HG03565 (cell line): ENCODE measurements around the gene SLC6A6.

Experiments
- ATAC-seq: cut with Tn5 transposase; IDR thresholded peaks from one replicate; pipeline ENCODE4 v1.9.1; 2021; ENCODE audit warnings: mild to moderate bottlenecking, moderate library complexity; ENCODE audit not compliant: unreplicated experiment

The SLC6A6 gene

DNA sequence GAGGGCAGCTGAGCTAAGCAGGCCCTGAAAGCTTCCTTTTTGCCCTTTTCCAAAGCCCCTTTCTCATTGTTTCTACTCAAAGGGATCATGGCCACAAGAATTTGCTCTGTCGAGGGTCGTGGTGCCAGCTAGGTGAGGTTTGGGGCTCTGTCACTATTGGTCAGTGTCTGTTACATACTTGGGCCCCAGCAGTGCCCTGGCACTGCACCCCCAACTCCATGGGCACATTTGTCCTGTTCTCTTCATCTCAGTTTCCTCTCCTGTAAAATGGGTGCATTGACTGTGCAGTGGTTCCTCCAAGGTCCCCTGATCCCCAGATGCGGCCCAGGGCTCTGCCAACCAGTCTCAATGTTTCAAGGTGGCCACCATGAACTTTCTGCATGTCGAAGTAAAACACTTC lies 62.1 kb downstream of the SLC6A6 start:
- ATAC-seq = no peak

DNA sequence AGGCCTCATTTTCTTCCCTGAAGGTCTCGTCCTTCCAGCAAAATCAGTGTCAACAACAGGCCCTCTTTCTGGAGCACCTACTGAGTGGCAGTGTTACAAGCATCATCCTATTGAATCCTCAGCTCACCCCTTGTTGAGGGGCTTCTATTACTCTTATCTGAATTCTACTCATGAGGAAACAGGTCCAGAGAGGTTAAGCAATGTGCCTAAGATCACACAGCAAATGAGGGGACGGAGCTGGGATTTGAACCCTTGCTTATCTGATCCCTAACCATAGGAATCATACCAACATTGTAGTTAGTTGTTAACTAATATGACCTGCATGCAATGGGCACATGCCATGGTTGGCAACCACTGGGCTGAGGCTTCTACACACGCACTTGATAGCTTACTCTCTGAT lies 63.0 kb downstream of the SLC6A6 start:
- no peak for ATAC-seq

DNA sequence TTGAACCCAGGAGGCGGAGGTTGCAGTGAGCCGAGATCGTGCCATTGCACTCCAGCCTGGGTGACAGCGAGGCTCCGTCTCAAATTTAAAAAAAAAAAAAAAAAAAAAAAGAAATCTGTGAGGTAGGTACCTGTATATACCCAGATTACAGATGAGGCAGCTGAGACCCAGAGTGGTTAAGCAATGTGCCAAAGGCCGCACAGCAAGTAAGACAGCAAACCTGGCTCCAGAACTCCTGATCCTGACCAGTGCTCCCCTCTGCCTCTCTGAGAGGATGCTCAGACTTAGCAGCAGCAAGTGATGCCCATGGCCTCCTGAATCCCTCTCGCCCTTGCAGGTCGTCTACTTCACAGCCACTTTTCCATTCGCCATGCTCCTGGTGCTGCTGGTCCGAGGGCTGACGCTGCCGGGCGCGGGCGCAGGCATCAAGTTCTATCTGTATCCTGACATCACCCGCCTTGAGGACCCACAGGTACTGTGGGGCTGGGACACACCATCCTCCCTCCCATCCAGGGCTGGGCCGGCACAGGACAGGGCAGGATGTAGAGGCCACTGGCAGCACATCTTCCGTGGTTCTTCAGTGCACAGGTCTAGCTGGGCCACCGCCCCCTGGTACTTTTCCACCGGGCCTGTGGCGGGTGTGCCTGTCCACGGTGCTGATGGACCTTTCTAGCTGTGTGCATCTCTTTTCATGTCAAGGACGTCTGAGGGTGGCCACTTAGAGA lies 63.9 kb downstream of the SLC6A6 start:
- no peak for ATAC-seq

DNA sequence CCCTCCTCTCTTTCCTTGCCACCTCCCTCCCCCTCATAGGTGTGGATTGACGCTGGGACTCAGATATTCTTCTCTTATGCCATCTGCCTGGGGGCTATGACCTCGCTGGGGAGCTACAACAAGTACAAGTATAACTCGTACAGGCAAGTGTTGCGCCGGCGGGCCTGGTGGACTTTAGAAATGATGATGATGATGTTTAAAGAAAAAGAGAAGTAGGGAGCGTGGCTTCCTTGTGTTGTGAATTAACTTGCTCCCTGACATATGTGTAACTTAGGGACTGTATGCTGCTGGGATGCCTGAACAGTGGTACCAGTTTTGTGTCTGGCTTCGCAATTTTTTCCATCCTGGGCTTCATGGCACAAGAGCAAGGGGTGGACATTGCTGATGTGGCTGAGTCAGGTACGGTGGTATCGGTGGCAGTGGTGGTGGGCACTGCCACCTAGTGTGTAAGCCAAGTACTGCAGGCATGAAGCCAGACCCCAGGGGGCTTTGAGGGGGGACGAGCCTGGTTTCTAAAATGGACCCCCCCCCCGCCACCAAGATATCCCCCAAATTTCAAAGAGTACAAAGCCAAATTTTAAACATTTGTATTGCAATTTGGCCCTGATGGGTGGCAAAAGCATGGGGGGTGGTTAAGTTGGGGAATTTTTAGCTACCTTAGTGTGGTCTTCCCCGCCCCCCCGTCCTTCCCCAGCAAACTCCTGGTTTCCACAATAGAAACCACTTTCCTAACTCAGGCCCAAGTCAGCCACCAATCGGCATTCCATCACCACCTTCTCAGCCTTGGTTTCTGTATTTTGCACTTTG lies 65.6 kb downstream of the SLC6A6 start:
- no peak for ATAC-seq

DNA sequence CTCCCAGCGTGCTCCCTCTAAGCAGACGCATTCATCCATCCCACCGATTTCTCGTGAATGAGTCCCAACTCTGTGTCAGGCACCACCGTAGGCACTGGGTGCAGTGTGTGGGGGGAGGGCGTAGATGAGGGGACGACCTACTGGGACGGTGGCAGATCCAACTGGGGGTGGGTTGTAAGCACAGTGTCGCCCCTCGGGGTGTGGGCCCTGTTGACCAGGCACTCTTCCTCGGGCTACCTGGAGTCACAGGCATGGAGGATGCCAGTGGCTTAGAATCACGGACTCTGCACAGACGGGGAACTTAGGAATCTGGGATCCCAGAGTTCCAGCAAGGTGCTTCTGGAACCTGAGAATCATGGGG lies 66.2 kb downstream of the SLC6A6 start:
- no peak for ATAC-seq

DNA sequence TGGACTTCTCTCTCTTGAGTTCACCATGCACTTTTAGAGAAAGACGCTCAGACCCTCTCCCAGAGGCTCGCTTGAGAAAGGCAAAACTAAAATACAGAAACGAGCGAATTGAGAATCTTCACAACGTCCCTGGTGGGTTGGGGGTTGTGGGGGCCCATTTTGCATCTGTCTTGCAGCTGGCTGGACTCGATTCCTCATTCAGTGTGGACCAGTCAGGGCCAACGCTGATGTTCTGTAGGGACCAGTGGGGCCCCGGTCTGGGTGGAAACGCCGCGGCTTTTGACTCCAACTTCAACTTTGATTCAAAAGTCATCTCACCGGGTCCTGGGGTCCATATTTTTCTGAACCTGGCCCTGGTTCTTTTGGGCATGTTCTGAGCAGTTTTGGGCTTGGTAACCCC lies 68.1 kb downstream of the SLC6A6 start:
- no peak for ATAC-seq

DNA sequence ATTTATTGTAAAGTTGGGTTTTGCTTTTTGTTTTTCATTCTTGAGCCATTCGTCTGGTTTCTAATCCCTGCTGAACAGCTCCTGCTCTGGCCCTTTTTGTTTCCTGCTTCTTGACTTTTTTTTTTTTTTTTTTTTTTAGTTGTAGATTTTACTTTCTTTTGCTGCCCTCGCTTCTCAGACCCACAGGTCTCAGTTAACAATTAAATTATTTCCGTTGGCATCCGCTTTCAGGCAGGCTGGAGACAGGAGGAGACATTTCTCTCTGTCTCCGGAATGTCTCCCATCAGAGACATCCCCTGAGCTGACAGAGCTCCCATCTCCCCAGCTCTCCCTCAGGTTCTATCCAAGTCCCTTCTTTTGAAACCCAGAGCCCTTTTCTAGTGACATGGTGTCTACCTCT lies 68.6 kb downstream of the SLC6A6 start:
- ATAC-seq = no peak

DNA sequence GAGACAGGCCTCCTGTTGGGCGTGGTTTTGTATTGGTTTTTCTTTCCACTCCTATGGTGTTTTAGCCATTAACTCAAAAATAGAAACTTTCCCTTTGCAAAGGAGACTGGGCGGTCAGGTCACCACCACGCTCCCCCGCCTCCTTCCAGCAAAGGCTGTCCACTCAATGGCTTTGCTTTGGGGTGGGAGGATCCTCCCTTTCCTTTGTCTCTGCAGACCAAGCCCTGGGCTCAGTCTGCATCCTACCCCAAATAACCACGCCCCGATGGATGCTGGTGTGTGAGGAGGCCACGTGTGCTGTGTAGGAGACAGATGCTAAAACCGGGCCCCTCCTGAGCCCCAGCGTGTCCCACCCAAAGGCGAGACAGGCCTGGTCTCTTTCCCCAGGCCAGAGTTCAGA lies 69.3 kb downstream of the SLC6A6 start:
- ATAC-seq = no peak

DNA sequence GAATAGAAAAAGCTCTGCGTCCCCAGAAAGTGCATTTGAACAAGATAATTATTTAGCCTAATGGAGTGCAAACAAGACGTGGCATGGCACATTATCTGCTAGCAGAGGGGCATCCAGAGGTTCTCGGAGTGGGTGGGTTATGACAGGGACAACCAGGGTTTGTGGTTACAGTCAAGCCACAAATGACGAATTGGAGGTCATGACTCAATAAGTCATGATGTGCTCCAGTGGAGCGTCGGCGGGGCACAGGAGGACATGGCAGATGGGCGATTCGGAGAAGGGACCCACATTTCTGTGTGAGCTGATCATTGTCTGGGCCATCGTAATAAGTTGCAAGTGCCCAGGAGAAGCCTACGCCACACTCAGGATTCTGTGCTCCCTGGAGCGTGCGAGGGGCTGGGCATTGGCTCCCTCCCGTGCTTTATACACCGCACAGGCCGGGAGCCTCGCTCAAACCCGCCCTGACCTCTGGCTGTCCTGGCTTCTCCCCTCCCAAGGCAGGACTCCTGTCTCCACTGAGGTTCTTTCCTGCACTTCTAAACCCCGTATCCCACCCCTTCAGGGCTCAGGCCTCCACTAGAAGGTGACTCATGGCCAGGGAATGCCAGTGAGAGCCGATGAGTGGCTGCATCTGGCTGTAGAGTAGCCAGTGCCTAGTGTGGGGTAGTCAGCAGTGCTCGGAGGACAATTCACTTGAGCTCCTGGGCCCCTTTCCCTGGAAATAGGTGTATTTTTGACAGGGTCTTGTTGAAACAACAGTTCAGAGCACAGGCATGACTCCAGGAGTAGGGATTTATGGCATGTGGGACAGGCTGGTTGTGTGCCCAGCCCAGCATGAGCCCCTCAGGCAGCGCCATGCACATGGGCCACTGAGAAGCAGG lies 70.3 kb downstream of the SLC6A6 start:
- no peak for ATAC-seq

DNA sequence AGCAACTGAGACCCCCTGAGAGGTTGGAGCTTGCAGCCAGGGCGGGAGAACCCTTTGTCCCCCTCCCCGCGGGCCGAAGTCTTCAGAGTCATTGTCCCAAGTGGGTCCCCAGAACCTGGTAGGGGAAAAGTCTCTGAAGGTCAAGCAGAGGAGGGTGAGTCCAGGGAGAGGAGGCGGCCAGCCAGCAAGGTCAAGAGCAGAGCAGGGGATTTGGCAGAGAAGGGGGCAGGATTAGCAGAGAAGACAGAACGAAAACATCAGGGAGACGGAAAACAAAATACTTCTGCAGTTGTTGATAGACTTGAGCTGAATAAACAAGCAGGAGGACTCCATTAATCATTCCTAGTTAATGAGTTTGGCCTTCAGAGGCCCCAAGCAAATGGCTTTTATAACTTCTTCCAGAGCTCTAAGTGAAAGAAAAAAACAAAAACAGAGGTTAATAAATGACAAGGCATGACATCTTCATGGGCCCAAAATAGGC lies 71.0 kb downstream of the SLC6A6 start:
- ATAC-seq = no peak

DNA sequence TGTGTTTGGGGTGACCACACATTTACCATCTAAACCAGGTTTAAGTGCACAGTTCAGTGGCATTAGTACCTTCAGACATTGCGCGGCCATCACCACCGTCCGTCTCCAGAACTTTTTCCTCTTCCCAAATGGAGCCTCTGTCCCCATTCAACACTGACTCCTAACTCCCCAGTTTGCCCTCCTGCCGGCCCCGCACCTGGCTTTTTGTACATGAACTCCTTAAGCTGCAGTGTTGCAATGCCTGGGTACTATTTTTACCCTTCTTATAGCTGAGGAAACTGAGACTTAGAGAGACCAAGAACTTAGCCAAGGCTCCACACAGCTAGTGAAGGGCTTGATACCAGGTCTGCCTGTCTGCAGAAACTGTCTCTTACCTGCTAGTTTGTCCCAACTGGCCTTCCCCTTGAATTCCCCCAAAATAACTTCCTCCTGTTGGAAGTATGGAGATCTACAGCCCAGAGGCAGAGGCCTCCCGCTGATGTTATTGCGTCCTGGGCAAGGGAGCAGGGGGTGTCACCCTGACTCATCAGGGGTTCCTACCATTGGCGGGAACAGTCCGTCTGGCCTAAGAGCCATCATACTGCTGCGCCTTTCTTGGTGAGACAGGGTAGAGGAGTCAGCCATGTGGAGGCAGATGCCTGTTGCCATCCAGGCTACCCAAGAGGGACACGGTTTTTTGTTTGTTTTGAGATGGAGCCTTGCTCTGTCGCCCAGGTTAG lies 72.1 kb downstream of the SLC6A6 start:
- no peak for ATAC-seq

DNA sequence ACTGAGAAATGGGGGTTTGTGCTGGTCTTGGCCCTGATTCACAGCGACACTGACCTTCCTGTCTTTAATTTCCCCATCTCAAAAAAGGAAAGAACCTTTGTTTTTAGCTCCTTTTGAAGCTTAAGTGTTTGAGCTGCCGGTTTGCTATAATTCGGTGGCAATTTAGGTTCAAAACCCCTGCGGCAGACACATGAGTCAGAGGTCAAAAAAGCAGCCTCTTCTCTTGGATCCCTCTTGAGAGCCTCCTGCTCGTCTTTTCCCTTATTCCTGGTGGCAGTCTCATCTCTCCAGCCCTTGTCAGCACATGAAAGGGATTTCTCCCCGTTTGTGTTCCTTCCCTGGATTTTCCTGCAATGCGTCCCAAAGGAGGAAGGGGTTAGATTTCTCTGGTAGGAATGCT lies 73.2 kb downstream of the SLC6A6 start:
- ATAC-seq = no peak

DNA sequence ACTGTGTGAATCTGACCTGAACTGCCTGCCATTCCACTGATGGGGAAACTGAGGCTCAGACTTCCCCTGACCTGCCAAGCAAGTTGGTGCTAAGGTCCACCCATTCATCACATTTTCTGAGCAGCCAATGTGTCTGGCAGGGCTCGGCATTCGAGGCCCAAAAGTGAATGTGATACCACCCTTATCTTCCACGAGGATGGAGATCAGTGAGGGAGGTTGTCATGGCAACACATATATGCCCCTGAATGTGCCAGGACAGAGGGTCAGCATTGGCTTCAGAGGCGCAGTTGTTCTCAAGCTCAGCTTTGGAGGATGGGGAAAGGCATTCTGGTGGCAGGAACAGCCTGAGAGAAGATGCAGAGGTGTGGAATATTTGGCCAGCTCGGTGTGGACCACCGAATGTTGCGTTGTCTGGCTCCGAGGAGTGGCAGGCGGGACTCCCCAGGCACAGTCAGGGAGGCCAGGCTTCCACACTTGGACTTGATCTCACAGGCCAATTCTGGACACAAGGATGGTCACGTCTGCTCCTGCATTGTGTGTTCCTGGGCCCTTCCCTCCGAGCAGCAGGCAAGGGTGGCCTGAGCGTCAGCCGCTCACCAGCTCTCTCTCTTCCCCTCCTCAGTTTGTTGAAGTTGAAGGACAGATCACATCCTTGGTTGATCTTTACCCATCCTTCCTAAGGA lies 74.3 kb downstream of the SLC6A6 start:
- ATAC-seq = no peak

DNA sequence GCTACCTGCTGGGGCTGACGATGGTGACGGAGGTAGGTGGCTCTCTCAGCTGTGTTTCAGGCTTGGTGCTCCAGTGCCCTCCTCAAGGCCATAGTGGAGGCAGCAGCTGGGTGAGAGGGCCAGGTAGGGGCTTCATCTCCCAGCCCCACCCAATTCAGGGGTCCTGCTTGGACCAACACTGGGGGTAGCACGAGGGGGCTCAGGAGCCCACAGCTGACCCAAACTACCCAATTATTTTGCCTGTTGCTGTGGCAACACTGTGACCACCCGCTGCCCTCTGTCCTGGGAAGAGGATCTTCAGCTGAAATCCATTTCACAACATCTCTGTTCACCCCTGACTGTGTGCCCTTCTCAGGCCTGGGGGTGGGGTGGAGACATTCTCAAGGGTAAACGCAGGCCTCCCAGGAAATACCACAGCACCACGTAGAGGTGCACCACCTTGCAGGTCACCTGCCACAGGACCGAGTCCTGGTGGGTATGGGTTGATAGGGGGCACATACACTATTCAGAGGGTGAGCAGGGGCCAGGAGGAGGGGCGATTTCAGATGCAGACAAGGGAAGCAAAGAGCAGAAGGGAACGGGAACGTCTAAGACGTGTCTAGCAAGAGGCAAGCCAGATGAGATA lies 75.0 kb downstream of the SLC6A6 start:
- no peak for ATAC-seq

DNA sequence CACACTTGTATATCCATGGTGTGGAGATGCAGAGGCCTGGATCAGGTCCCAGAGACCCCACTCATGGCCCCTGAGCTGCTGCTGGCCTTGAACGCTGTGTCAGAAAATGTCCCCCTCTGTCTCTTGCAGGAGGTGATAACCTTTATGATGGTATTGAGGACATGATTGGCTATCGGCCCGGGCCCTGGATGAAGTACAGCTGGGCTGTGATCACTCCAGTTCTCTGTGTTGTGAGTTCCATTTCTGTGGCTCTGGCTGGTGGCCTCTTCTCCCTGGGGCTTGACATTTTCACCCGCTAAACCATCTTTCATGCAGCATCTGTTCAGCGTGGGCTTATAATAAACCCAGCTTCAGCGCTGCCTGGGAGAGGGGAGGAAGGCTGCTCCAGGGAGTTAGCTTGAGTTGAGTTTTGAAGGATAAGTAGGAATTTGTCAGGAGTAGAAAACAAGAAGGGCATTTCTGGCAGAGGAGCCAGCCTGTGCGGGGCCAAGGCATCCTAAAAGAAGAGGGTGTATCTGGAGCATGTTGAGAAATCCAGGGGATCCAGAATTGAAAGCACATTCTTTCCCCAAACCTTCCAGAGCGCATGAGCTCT lies 76.6 kb downstream of the SLC6A6 start:
- ATAC-seq = no peak

DNA sequence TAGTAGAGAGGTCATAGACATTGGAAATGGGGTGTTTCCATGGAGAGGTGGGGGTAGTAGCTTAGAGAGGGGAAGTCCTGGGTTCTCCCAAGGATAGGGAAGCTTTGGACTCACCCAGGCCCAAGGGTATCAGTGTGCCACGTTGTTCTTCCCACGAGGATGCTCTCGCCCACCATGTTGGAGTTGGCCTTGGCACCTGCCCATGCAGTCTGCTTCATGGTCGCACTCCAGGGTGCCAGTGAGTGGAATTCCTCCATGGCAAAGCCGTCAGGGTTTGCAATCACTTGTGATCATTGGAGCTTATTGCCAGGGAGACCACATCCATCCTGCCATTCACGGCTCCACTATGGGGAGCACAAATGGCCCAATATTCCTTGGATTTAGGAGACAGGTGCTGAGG lies 77.2 kb downstream of the SLC6A6 start:
- no peak for ATAC-seq

DNA sequence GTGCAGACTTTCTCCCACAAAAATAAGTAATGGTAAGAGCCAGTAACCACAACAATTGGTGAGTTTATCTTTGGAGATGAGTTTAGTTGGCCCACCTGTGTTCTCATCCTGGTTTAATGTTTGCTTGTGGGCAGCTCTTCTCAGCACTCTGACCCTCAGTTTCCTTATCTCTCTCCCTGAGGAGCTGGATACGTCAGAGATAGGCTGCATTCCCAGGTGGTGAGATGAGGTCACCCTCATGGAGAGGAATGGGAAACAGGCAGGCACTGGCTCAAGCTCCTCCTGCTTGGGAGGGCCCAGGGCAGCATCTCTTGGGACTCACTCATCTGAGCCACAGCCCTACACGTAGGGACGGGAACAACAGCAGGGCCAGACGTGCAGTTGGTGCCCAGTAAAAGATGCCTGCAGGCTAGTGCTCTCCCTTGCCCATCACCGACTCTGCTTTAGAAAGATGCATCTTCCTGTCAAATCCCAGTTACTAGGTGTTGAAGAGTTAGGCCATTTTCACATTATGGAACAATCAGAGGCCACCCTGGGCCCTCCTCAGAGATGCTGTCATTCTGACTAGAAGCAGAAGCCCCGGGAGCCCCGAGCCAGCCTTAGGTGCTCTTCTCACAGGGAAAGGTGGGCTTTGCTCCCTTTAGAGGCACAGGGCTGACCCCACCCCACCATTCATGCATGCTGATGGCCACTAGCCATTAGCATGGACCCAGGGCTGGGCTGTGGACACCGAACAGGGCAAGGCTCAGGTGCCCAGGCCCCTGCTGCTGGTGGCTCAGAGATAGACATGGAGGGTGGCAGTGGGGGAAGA lies 78.0 kb downstream of the SLC6A6 start:
- no peak for ATAC-seq

DNA sequence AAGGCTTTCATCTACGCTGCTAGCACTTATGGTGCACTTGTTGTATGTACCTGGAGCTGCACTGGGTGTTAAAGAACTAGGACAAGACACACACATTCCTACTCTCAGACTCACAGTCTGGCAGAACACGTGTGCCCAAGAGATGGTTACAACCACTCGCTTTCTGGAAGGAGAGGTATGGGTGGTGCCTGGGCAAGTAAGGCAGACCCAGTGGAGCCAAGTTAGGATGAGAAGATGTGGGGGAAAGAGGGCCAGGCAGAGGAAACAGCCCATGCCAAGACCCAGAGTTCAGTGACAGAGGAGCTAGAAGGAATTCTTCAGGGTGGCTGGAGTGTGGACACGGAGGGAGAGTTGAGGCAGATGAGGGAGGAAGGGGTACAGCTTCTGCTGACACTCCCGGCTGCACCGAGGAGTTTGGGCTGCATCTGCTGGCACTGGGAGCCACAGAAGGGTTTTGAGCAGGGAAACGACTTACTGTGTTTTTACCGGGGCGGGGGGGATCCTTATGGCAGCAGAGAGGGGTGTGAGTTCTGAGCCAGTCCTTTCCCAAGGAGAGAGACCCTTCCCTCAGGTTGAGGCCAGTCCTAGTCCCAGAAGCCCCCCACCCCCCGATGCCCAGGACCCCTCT lies 78.7 kb downstream of the SLC6A6 start:
- ATAC-seq = no peak
